Ectodermal cell (in vitro differentiated cells): ENCODE measurements around the gene DOCK2.
"Not testable (repeated sequence)": the region's sequence is repeated elsewhere in the genome, so short reads cannot be mapped to it uniquely, and the experiment has no call there.

Source experiments
- H3K27ac ChIP-seq: 2 replicates; pipeline ENCODE4 v1.7.0; 2013; ENCODE audit warnings: mild to moderate bottlenecking, low read depth, low read length; ENCODE audit not compliant: insufficient read depth, poor library complexity, severe bottlenecking
- H3K27me3 ChIP-seq: 2 replicates; pipeline ENCODE4 v1.7.0; 2013; ENCODE audit warnings: mild to moderate bottlenecking, low read length; ENCODE audit not compliant: insufficient read depth, control insufficient read depth, poor library complexity, severe bottlenecking
- H3K36me3 ChIP-seq: one replicate; pipeline ENCODE4 v1.7.0; 2013; ENCODE audit warnings: low read length; ENCODE audit not compliant: control insufficient read depth, insufficient read depth
- H3K4me1 ChIP-seq: one replicate; pipeline ENCODE4 v1.7.0; 2013; ENCODE audit warnings: low read length; ENCODE audit not compliant: control insufficient read depth, insufficient read depth
- H3K4me3 ChIP-seq: 2 replicates; pipeline ENCODE4 v1.7.0; 2013; ENCODE audit warnings: low read depth, low read length, control low read depth; ENCODE audit not compliant: insufficient read depth
- H3K9me3 ChIP-seq: 2 replicates; pipeline ENCODE4 v1.7.0; 2013; ENCODE audit warnings: mild to moderate bottlenecking, low read length, moderate library complexity; ENCODE audit not compliant: control insufficient read depth
- WGBS, 2 experiments: methylation state at CpG; one replicate each; pipeline ENCODE4 v1.1.7; 2013; ENCODE audit warnings: missing lambda C conversion rate in 2 of 2; 5-methylcytosine and 5-hydroxymethylcytosine counted together

The DOCK2 gene

DNA sequence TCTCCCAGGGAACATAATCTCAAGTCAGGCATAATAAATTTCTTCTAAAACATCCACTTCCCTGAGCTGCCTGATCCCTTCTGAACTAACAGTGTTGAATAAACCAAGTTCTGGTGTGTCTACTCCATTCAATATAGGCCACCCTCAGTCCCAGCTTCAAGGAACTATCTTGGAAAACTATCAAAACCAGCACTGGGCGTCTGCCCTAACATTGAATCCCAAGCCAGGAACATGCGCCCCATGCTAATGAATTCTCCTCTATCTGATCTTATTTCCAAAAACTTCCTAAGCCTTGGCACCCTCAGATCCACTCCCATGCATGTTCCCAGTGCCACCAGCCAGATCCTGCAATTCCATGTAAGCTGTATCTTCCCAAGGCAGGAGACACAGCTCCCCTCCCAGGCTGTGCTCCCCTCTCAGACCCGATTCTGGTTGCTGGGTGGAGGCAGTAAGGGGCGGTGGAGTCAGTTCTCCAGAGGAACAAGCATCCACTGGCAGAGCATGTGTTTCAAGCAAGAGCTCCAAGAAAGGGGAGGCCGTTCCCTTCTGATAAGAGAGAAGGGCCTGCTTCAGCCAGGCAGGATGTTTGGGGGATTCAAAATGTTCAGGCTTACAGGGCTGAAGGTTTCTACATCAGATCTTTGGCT, 455.5 kb downstream of the DOCK2 start:
- Histone ChIP-seq H3K27ac (no peak overlapping the region), H3K4me3 (no peak overlapping the region), H3K36me3 (no peaks in the 10 kb centered on the region), H3K9me3 (no peaks in the 10 kb centered on the region), H3K4me1 (no peaks in the 10 kb centered on the region), H3K27me3 (no peaks in the 10 kb centered on the region)
- WGBS, 2 experiments = 91 to 92% methylated on average over 5 of the region's 5 CpGs

DNA sequence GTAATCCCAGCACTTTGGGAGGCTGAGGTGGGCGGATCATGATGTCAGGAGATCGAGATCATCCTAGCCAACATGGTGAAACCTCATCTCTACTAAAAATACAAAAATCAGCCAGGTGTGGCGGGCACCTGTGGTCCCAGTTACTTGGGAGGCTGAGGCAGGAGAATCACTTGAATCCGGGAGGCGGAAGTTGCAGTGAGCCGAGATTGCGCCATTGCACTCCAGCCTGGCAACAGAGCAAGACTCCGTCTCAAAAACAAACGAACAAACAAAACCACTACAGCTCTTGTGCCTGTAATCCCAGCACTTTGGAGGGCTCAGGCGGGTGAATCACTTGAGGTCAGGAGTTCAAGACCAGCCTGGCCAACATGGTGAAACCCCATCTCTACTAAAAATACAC, 457.3 kb downstream of the DOCK2 start:
- not testable (repeated sequence) for H3K9me3 ChIP-seq, H3K27me3 ChIP-seq, H3K36me3 ChIP-seq, H3K4me3 ChIP-seq, H3K27ac ChIP-seq, H3K4me1 ChIP-seq
- WGBS, 2 experiments = 91 to 93% methylated on average over 10 of the region's 10 CpGs

DNA sequence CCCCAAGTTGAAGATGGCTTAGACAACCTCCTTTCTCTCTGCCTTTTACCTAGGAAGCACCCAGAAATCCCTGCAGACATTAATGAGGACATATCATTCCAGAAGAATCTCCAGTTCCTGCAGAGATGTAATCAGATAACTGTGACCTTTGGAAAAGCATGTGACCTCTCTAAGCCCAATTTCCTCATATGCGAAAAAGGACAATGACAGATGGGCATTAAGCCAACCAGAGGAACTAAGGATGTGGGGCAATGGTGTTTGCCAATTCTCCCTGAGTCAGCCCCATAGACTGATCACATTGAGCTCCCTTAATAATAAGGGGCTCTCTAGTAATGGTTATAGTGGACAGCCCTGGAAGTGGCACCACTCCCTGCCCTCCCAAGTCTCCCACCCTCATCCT, 458.6 kb downstream of the DOCK2 start:
- Histone ChIP-seq H3K36me3 (no peaks in the 10 kb centered on the region), H3K27ac (no peak overlapping the region), H3K9me3 (no peaks in the 10 kb centered on the region), H3K4me3 (no peak overlapping the region), H3K27me3 (no peaks in the 10 kb centered on the region), H3K4me1 (no peaks in the 10 kb centered on the region)
- WGBS, 2 experiments = 89 to 98% methylated on average over 1 of the region's 1 CpG

DNA sequence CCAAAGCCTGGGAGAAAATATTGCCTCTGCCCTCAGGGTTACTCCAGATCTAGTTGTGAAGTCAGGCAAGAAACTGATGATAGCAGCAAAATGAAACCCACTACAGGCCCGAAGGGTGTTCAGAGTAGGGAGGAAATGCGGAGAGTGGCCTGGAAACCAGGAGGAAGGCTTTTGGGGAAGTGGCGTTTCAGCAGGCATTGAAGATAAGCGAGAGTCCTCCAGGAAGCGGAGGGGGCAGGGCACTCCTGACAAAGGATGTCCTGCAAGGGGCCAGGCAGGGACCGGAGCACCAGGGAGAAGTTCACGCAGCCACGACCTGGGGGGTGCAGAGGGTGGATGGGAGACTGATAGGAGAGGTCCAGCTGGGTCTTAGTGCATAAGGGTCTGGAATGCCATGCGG, 460.9 kb downstream of the DOCK2 start:
- Histone ChIP-seq H3K27ac (no peak overlapping the region), H3K4me1 (no peaks in the 10 kb centered on the region), H3K27me3 (no peaks in the 10 kb centered on the region), H3K4me3 (no peak overlapping the region), H3K36me3 (no peaks in the 10 kb centered on the region), H3K9me3 (no peaks in the 10 kb centered on the region)
- WGBS, 2 experiments = 78 to 82% methylated on average over 9 of the region's 9 CpGs

DNA sequence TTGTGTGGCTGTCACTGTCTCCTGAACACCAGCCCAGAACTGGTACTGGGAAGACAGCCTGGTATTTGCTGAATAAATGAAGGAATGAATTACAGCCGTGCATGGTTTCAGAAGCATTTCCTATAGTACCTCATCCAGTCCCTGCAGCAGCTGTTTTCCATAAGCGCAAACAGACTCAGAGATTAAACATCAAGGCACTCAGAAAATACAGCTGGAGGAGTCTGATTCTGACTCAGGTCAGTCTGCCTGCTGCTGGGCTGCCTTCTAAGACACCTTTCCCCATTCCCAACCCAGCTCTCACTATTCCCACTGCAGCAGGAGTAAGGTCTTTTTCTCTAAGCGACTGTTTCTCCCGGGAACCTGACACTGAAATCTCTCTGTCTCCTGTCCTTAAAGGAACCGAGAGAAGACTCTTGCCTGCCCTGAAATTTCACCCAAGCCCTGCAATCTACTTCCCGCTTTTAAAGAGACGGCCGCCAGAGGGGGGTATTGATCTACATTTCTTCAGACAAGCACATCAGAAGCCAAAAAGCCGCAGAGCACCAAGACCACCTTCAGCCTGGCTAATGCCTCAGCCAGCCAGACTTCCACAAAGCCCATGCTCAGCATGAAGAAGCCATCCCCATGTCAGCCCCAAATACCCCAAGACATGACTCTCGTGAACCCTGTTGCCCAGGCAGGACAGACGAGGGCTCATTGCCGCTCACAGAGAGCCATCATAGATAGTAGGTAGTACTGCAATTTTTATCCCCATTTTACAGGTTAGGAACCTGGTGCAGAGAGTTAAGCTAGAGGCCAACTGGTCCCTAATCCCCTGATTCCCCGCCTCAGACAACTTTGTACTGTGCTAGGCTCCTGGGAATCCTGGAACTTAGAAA, 463.2 kb downstream of the DOCK2 start:
- Histone ChIP-seq H3K27ac (no peak overlapping the region), H3K27me3 (peaks cover 19% of the 10 kb centered on the region), H3K9me3 (no peaks in the 10 kb centered on the region), H3K4me3 (no peak overlapping the region), H3K4me1 (no peaks in the 10 kb centered on the region), H3K36me3 (no peaks in the 10 kb centered on the region)
- 37 to 39% methylated on average over 13 of the region's 13 CpGs for WGBS, 2 experiments

DNA sequence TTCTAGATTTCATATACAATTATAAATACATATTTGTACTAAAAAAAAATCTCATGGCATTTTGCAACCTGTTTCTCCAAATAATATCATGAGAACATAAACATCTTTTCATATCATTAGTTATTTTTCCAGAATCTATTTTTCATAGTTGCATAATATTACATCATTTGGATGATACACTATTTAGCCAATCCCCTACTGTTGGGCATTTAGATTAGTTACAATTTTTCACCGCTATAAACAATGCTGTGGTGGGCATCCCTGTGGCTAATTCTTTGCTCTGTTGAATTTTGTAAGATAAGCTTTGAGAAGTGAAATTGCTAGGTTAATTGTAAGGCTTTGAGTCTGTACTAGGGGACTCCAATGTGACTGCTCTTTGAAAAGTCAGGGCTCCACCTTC, 466.4 kb downstream of the DOCK2 start:
- no peak overlapping the region for H3K27ac ChIP-seq
- no peaks in the 10 kb centered on the region for H3K36me3 ChIP-seq
- peaks cover 49% of the 10 kb centered on the region for H3K27me3 ChIP-seq
- no peaks in the 10 kb centered on the region for H3K4me1 ChIP-seq
- no peak overlapping the region for H3K4me3 ChIP-seq
- no peaks in the 10 kb centered on the region for H3K9me3 ChIP-seq
- WGBS, 2 experiments = 96 to 100% methylated on average over 1 of the region's 1 CpG

DNA sequence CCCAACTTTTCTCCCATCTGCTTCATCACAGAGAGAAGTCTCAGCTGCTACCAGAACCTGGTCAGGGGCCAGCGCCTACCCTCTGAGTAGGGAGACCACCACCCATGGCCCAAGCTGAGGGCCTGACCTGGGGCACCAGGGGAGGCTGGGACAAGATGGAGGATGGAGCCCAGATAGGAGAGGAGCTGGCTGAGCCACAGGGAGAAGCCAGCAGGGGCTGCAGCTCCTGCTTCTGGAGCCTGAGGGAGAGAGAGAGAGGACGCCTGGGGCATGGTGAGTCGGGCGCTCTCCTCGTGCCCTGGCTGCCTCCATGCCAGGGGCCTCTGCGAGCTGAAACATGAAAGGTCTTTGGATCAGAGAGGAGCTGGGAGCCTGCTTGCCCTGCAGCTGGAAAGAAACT, 467.2 kb downstream of the DOCK2 start:
- H3K27ac ChIP-seq = no peak overlapping the region
- peaks cover 58% of the 10 kb centered on the region for H3K27me3 ChIP-seq
- WGBS, 2 experiments = 88 to 92% methylated on average over 6 of the region's 6 CpGs
- H3K9me3 ChIP-seq = no peaks in the 10 kb centered on the region
- H3K4me1 ChIP-seq = no peaks in the 10 kb centered on the region
- H3K36me3 ChIP-seq = no peaks in the 10 kb centered on the region
- no peak overlapping the region for H3K4me3 ChIP-seq

DNA sequence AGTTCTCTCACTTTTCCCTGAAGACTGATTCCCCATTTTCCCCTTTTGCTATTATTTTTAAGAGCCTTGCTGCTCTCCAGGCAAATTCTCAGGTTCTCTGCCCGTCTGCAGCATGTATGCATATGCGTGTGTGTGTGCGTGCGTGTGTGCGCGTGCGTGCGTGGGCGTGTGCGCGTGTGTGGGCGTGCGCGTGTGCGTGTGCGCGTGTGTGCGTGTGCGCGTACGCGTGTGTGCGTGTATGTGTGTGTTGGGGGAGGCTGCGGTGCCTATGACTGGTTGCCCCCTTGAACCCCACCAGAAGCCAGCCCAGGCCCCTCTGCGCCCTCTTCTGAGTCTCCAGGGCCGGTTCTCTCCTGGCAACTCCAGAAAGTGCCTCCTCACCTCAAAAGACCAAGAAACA, 467.6 kb downstream of the DOCK2 start:
- Histone ChIP-seq H3K27me3 (peaks cover 62% of the 10 kb centered on the region), H3K4me3 (no peak overlapping the region), H3K27ac (no peak overlapping the region), H3K9me3 (no peaks in the 10 kb centered on the region), H3K36me3 (no peaks in the 10 kb centered on the region), H3K4me1 (peaks cover 2% of the 10 kb centered on the region)
- WGBS, 2 experiments = 89 to 93% methylated on average over 26 of the region's 26 CpGs

DNA sequence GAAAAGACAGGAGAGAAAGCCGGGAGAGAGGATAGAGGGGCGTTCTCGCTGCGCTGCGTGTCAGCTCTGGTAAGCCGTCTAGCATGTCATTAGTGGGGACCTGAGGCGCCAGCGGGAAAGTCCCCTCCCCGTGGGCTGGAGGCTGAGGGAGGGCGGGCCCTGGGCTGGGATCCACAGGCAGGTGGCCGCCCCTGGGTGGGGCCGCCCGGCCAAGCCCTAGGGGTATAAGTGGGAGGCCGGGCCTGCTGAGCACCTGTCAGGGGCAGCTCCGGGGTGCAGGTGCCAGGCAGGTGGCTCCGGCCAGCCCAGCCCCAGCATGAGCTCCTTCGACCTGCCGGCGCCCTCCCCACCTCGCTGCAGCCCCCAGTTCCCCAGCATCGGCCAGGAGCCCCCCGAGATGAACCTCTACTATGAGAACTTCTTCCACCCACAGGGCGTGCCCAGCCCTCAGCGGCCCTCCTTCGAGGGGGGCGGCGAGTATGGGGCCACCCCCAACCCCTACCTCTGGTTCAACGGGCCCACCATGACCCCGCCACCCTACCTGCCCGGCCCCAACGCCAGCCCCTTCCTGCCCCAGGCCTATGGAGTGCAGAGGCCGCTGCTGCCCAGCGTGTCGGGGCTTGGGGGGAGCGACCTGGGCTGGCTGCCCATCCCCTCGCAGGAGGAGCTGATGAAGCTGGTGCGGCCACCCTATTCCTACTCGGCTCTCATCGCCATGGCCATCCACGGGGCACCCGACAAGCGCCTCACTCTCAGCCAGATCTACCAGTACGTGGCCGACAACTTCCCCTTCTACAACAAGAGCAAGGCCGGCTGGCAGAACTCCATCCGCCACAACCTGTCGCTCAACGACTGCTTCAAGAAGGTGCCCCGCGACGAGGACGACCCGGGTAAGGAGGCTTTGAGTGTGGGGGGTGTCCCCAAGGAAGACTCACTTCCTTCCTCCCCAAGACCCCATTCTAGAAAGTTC, 468.9 kb downstream of the DOCK2 start, which contains the start of gene FOXI1:
FOXI1 (plus strand) TSS at position 256 of the 970 bp plus-strand sequence; CDS start at position 317, 61 bp downstream.
- Histone ChIP-seq H3K27ac (no peak within 1 kb of the TSS), H3K9me3 (no peaks in the 10 kb centered on the region), H3K4me1 (peaks cover 9% of the 10 kb centered on the region), H3K27me3 (peaks cover 74% of the 10 kb centered on the region), H3K4me3 (no peak within 1 kb of the TSS), H3K36me3 (no peaks in the 10 kb centered on the region)
- 91% methylated on average over 53 of the region's 53 CpGs for WGBS, 2 experiments
